T-helper 2 cell (primary cell): ENCODE results near the gene HECW1.
"Not testable (repeated sequence)": the region's sequence is repeated elsewhere in the genome, so short reads cannot be mapped to it uniquely, and the experiment has no call there.

Experiments
- DNase-seq, 5 experiments: peaks; one replicate each; pipeline versions ENCODE4 v3.0.0 to v3.0.0-alpha.2; 2012 to 2022

Gene HECW1

GRCh38 chr7:43311694-43312093 is 199.2 kb downstream of the HECW1 start:
- DNase-seq = no peak

GRCh38 chr7:43313628-43314378 is 201.4 kb downstream of the HECW1 start:
- DNase-seq = peak in 1 of 5 experiments; percentile 15

- DNase-seq = peak in 1 of 5 experiments; percentile 79
Measured at GRCh38 chr7:43314379-43315158, 202.1 kb downstream of the HECW1 start.

- no peak for DNase-seq
Measured at GRCh38 chr7:43317075-43317474, 204.6 kb downstream of the HECW1 start.

GRCh38 chr7:43318188-43318770 is 205.8 kb downstream of the HECW1 start:
- DNase-seq = no peak

GRCh38 chr7:43325595-43325994 is 213.1 kb downstream of the HECW1 start:
- DNase-seq = no peak

- no peak for DNase-seq
Measured at GRCh38 chr7:43328336-43328735, 215.9 kb downstream of the HECW1 start.

GRCh38 chr7:43328785-43329380 is 216.4 kb downstream of the HECW1 start:
- DNase-seq = no peak

GRCh38 chr7:43332193-43332796 is 219.8 kb downstream of the HECW1 start:
- no peak for DNase-seq

GRCh38 chr7:43337191-43337590 is 224.7 kb downstream of the HECW1 start:
- DNase-seq = no peak

- DNase-seq = no peak
Measured at GRCh38 chr7:43337811-43338210, 225.4 kb downstream of the HECW1 start.

- no peak for DNase-seq
Measured at GRCh38 chr7:43341132-43341531, 228.7 kb downstream of the HECW1 start.

- not testable (repeated sequence) for DNase-seq
Measured at GRCh38 chr7:43343417-43343816, 231.0 kb downstream of the HECW1 start.

- not testable (repeated sequence) for DNase-seq
Measured at GRCh38 chr7:43345696-43346095, 233.2 kb downstream of the HECW1 start.

GRCh38 chr7:43351683-43352082 is 239.2 kb downstream of the HECW1 start:
- DNase-seq = no peak

- no peak for DNase-seq
Measured at GRCh38 chr7:43353902-43354301, 241.5 kb downstream of the HECW1 start.

- DNase-seq = no peak
Measured at GRCh38 chr7:43362652-43363034, 250.2 kb downstream of the HECW1 start.

- no peak for DNase-seq
Measured at GRCh38 chr7:43363035-43363791, 250.8 kb downstream of the HECW1 start.

GRCh38 chr7:43364391-43364790 is 251.9 kb downstream of the HECW1 start:
- no peak for DNase-seq

- DNase-seq = no peak
Measured at GRCh38 chr7:43372676-43373355, 260.4 kb downstream of the HECW1 start.

- DNase-seq = no peak
Measured at GRCh38 chr7:43377196-43377960, 264.9 kb downstream of the HECW1 start.
